B cell (primary cell): ENCODE results near the gene SLC39A11. TPM values are rescaled to one million over a fixed set of nuclear protein-coding genes. Genes with fewer than 3 reads are reported as not detected.

Experiments used
- ATAC-seq: fragments of 200-7000 bp; cut with Tn5 transposase; one replicate; pipeline ENCODE4 v1.10.0; 2021; ENCODE audit warnings: low read depth, mild to moderate bottlenecking, moderate number of reproducible peaks, moderate library complexity
- CTCF ChIA-PET: fragments of 350-600 bp; sonication (Branson Sonifier 250); formaldehyde crosslinking; loops from one replicate; lab custom pipeline; 2021; ENCODE audit warnings: antibody characterized with exemption, inconsistent platforms; lab: Charles Lee
- POLR2A ChIA-PET: fragments of 350-600 bp; sonication (Branson Sonifier 250); formaldehyde crosslinking; loops from one replicate; lab custom pipeline; 2021; ENCODE audit warnings: antibody characterized with exemption; lab: Charles Lee
- DNase-seq: peaks from one replicate; pipeline ENCODE4 v3.0.0; 2013
- H2AFZ ChIP-seq: 2 replicates; pipeline ENCODE4 v1.6.1; 2012; ENCODE audit warnings: mild to moderate bottlenecking, low read depth, low read length; ENCODE audit not compliant: insufficient read depth, poor library complexity, severe bottlenecking
- H3K27ac ChIP-seq, 2 donors: 1 replicate in 1 of 2; 2 replicates in 1 of 2; pipeline ENCODE4 v1.5.1; 2012 to 2013; ENCODE audit warnings: low read length in 2 of 2, mild to moderate bottlenecking in 2 of 2, moderate library complexity in 1 of 2
- H3K27me3 ChIP-seq, 4 experiments: fragments of 200-600 bp in 1 of 4; sonication (generic) in 1 of 4; replicated peaks in 1 of 4; 1 replicate in 2 of 4; 2 replicates in 2 of 4; pipeline versions ENCODE4 v1.6.1 to v1.7.0; 2013 to 2016; ENCODE audit warnings: low read length in 3 of 4, mild to moderate bottlenecking in 2 of 4, mixed read lengths in 1 of 4, moderate library complexity in 1 of 4; ENCODE audit not compliant: insufficient read depth in 4 of 4, control insufficient read depth in 3 of 4; ENCODE audit errors: control extremely low read depth in 1 of 4
- H3K36me3 ChIP-seq, 2 experiments: replicated peaks in 1 of 2; 1 replicate in 1 of 2; 2 replicates in 1 of 2; pipeline versions ENCODE4 v1.6.1 to v1.7.1; 2013; ENCODE audit warnings: low read length in 1 of 2; ENCODE audit not compliant: insufficient read depth in 2 of 2, control insufficient read depth in 1 of 2; ENCODE audit errors: control extremely low read depth in 1 of 2, extremely low read depth in 1 of 2
- H3K4me1 ChIP-seq, 2 donors: fragments of 200-600 bp in 1 of 2; sonication (generic) in 1 of 2; 1 replicate in 1 of 2; 2 replicates in 1 of 2; pipeline versions ENCODE4 v1.5.1 to v1.6.1; 2013 to 2017; ENCODE audit warnings: low read length in 2 of 2; ENCODE audit not compliant: control insufficient read depth in 2 of 2, insufficient read depth in 2 of 2
- H3K4me2 ChIP-seq: replicated peaks from 2 replicates; pipeline ENCODE3; 2012; ENCODE audit warnings: mild to moderate bottlenecking, low read depth, low read length; ENCODE audit not compliant: poor library complexity, severe bottlenecking
- H3K4me3 ChIP-seq, 5 experiments: fragments of 200-600 bp in 1 of 5; sonication (generic) in 1 of 5; 1 replicate in 3 of 5; 2 replicates in 2 of 5; pipeline versions ENCODE4 v1.5.1 to v1.7.0; 2011 to 2016; ENCODE audit warnings: low read length in 4 of 5, mild to moderate bottlenecking in 4 of 5, low read depth in 2 of 5, control low read depth in 1 of 5, moderate library complexity in 1 of 5; ENCODE audit not compliant: insufficient read depth in 1 of 5; ENCODE audit errors: control extremely low read depth in 1 of 5, extremely low read depth in 1 of 5
- H3K79me2 ChIP-seq: fragments of 200-600 bp; sonication (generic); one replicate; pipeline ENCODE4 v1.6.0; 2016; ENCODE audit warnings: low read length; ENCODE audit not compliant: control insufficient read depth, insufficient read depth
- H3K9ac ChIP-seq: fragments of 200-600 bp; sonication (generic); 2 replicates; pipeline ENCODE4 v1.6.1; 2017; ENCODE audit warnings: mild to moderate bottlenecking, low read length, moderate library complexity
- H3K9me3 ChIP-seq, 3 donors: one replicate each; pipeline versions ENCODE4 v1.6.1 to v1.7.1; 2013; ENCODE audit warnings: low read length in 2 of 3; ENCODE audit not compliant: control insufficient read depth in 2 of 3, insufficient read depth in 1 of 3; ENCODE audit errors: control extremely low read depth in 1 of 3
- H4K20me1 ChIP-seq: 2 replicates; pipeline ENCODE4 v1.6.0; 2012; ENCODE audit warnings: mild to moderate bottlenecking, low read length; ENCODE audit not compliant: insufficient read depth, control insufficient read depth, poor library complexity, severe bottlenecking
- H3K27ac Mint-ChIP-seq: one replicate; pipeline ENCODE4 v1.8.0; 2021; ENCODE audit warnings: mixed read lengths
- H3K27me3 Mint-ChIP-seq: one replicate; pipeline ENCODE4 v1.8.0; 2021; ENCODE audit warnings: mixed read lengths
- H3K4me1 Mint-ChIP-seq: one replicate; pipeline ENCODE4 v1.8.0; 2021; ENCODE audit warnings: mixed read lengths
- H3K4me3 Mint-ChIP-seq: one replicate; pipeline ENCODE4 v1.8.0; 2021; ENCODE audit warnings: mixed read lengths
- H3K9me3 Mint-ChIP-seq: one replicate; pipeline ENCODE4 v1.8.0; 2022; ENCODE audit warnings: mixed read lengths; ENCODE audit not compliant: insufficient read depth
- CTCF ChIP-seq: fragments of 200-600 bp; IDR thresholded peaks from one replicate; pipeline ENCODE4 v1.8.0; 2022; ENCODE audit warnings: antibody characterized with exemption, mild to moderate bottlenecking
- EZH2 ChIP-seq: IDR thresholded peaks from 2 replicates; pipeline ENCODE4 v1.6.1; 2012; ENCODE audit warnings: borderline replicate concordance, low read depth, mild to moderate bottlenecking, moderate library complexity, low read length; ENCODE audit not compliant: insufficient read depth, poor library complexity, severe bottlenecking
- WGBS: methylation state at CpG from one replicate; pipeline ENCODE4 v1.1.5; 2013; ENCODE audit warnings: missing lambda C conversion rate; ENCODE audit not compliant: insufficient coverage; 5-methylcytosine and 5-hydroxymethylcytosine counted together
- intact Hi-C: fragments of 100-400 bp; cut with micrococcal nuclease; formaldehyde crosslinking; loops from one replicate; pipeline ENCODE4 v1.10.0; 2022
- polyA plus RNA-seq: library from polyadenylated mRNA; depleted of rRNA; stranded (reverse); fragments of >200 nt; gene quantifications from 2 replicates; pipeline ENCODE4 v1.2.3, GENCODE V29; 2012
- total RNA-seq, 2 donors: library from RNA; stranded (reverse); fragments of 120-200 nt in 1 of 2; gene quantifications; 1 replicate in 1 of 2; 2 replicates in 1 of 2; pipeline versions ENCODE4 v1.2.3 to v1.2.4, GENCODE V29; 2013 to 2022

Gene SLC39A11
- total and polyA plus RNA-seq, 2 donors (not counting 1 experiment from before 2014, with no cell fraction given): 6.9 to 39.6 TPM

GRCh38 chr17:73013301-73013700 is 79.2 kb downstream of the SLC39A11 start:
- no peak overlapping the region for H3K4me3 ChIP-seq
- no peaks in the 10 kb centered on the region for H3K27me3 ChIP-seq
- no peak for TF ChIP-seq EZH2
- TF ChIP-seq CTCF: no peak
- peaks cover 11% of the 10 kb centered on the region for H4K20me1 ChIP-seq
- H3K27me3 Mint-ChIP-seq: no peaks in the 10 kb centered on the region
- H3K4me1 ChIP-seq: no peaks in the 10 kb centered on the region
- POLR2A ChIA-PET: no interaction called here
- ATAC-seq: no peak
- no peak overlapping the region for H3K9ac ChIP-seq
- WGBS: 80% methylated on average over 1 of the region's 8 CpGs
- H3K27ac Mint-ChIP-seq: no peak overlapping the region
- no peaks in the 10 kb centered on the region for H3K36me3 ChIP-seq
- peaks cover 11% of the 10 kb centered on the region for H3K79me2 ChIP-seq
- CTCF ChIA-PET: no interaction called here
- DNase-seq: no peak
- peaks cover 24% of the 10 kb centered on the region for H3K4me1 Mint-ChIP-seq
- H3K9me3 Mint-ChIP-seq: no peaks in the 10 kb centered on the region
- peaks cover 0 to 11% (median 8%) of the 10 kb centered on the region in 3 donors for H3K9me3 ChIP-seq
- H3K4me3 Mint-ChIP-seq: no peak overlapping the region
- no peak overlapping the region for H2AFZ ChIP-seq
- no peak overlapping the region for H3K27ac ChIP-seq
- intact Hi-C loops: no loop called here
- H3K4me2 ChIP-seq: no peak overlapping the region

- CTCF ChIA-PET: no interaction called here
- Histone ChIP-seq H3K79me2 (peaks cover 11% of the 10 kb centered on the region), H3K27ac (no peak overlapping the region), H3K36me3 (no peaks in the 10 kb centered on the region), H3K27me3 (no peaks in the 10 kb centered on the region), H3K4me2 (no peak overlapping the region), H3K9me3 (peaks cover 0 to 2% (median 0%) of the 10 kb centered on the region in 3 donors), H3K9ac (no peak overlapping the region), H4K20me1 (peaks cover 11% of the 10 kb centered on the region), H3K4me3 (no peak overlapping the region), H2AFZ (no peak overlapping the region), H3K4me1 (no peaks in the 10 kb centered on the region)
- TF ChIP-seq EZH2: no peak
- no peak for TF ChIP-seq CTCF
- no peak for ATAC-seq
- intact Hi-C loops: no loop called here
- Mint-ChIP-seq H3K27ac (no peak overlapping the region), H3K4me3 (no peak overlapping the region), H3K4me1 (peaks cover 19% of the 10 kb centered on the region), H3K9me3 (no peaks in the 10 kb centered on the region), H3K27me3 (no peaks in the 10 kb centered on the region)
- WGBS: 65% methylated on average over 6 of the region's 8 CpGs
- POLR2A ChIA-PET: no interaction called here
- DNase-seq: no peak
Measured at GRCh38 chr17:73011016-73011486, 81.4 kb downstream of the SLC39A11 start.
